ENCODE results near the gene MEIS2.

MEIS2 gene

GRCh38 chr15:37080261-37080921, 20.0 kb downstream of the MEIS2 start:
- no peak for TF ChIP-seq CTCF (IDR thresholded peaks at IDR 0.05; ENCODE audit: insufficient read depth, low read length)
- no peak for TF ChIP-seq GABPA (IDR thresholded peaks at IDR 0.05; ENCODE audit: low read depth)
- TF ChIP-seq REST (IDR thresholded peaks at IDR 0.05; ENCODE audit: insufficient replicate concordance, low read depth), result no peak
- TF ChIP-seq SPI1 (IDR thresholded peaks at IDR 0.05; ENCODE audit: borderline replicate concordance, low read depth), result no peak
- TF ChIP-seq POLR2AphosphoS5 (IDR thresholded peaks at IDR 0.05; ENCODE audit: low read depth), result no peak
- DNase-seq (ENCODE audit: low read depth in 1 of 2, low spot score in 1 of 2), result no peak
- Histone ChIP-seq H3K27ac (replicated peaks) (no peak overlapping the region), H3K27me3 (ENCODE audit: insufficient read depth, poor library complexity, severe bottlenecking) (no peaks in the 10 kb centered on the region), H3K4me3 (replicated peaks; ENCODE audit: insufficient read depth, low read length) (no peak overlapping the region)

- Histone ChIP-seq H3K27me3 (ENCODE audit: insufficient read depth, poor library complexity, severe bottlenecking) (no peaks in the 10 kb centered on the region), H3K27ac (replicated peaks) (no peak overlapping the region), H3K4me3 (replicated peaks; ENCODE audit: insufficient read depth, low read length) (no peak overlapping the region)
- DNase-seq (ENCODE audit: low read depth in 1 of 2, low spot score in 1 of 2), result no peak
- TF ChIP-seq POLR2AphosphoS5 (IDR thresholded peaks at IDR 0.05; ENCODE audit: low read depth) (no peak), CTCF (IDR thresholded peaks at IDR 0.05; ENCODE audit: insufficient read depth, low read length) (no peak), GABPA (IDR thresholded peaks at IDR 0.05; ENCODE audit: low read depth) (no peak), SPI1 (IDR thresholded peaks at IDR 0.05; ENCODE audit: borderline replicate concordance, low read depth) (no peak), REST (IDR thresholded peaks at IDR 0.05; ENCODE audit: insufficient replicate concordance, low read depth) (no peak)
Measured at GRCh38 chr15:37079726-37080125, 20.6 kb downstream of the MEIS2 start.

GRCh38 chr15:37078566-37078965, 21.8 kb downstream of the MEIS2 start:
- H3K27ac ChIP-seq (replicated peaks), result no peak overlapping the region

More at GRCh38 chr15:37078566-37078965, 21.8 kb downstream of the MEIS2 start:
- H3K27me3 ChIP-seq (ENCODE audit: insufficient read depth, poor library complexity, severe bottlenecking), result no peaks in the 10 kb centered on the region
- DNase-seq (ENCODE audit: low read depth in 1 of 2, low spot score in 1 of 2), result no peak
- H3K4me3 ChIP-seq (replicated peaks; ENCODE audit: insufficient read depth, low read length), result no peak overlapping the region
- TF ChIP-seq POLR2AphosphoS5 (IDR thresholded peaks at IDR 0.05; ENCODE audit: low read depth), result no peak
- TF ChIP-seq REST (IDR thresholded peaks at IDR 0.05; ENCODE audit: insufficient replicate concordance, low read depth), result no peak
- TF ChIP-seq GABPA (IDR thresholded peaks at IDR 0.05; ENCODE audit: low read depth), result no peak
- TF ChIP-seq SPI1 (IDR thresholded peaks at IDR 0.05; ENCODE audit: borderline replicate concordance, low read depth), result no peak
- TF ChIP-seq CTCF (IDR thresholded peaks at IDR 0.05; ENCODE audit: insufficient read depth, low read length), result no peak
